ENCODE measurements around the gene PRR22. TPM values are rescaled to one million over a fixed set of nuclear protein-coding genes. Genes with fewer than 3 reads are reported as not detected.
"Not testable (repeated sequence)": the region's sequence is repeated elsewhere in the genome, so short reads cannot be mapped to it uniquely, and the experiment has no call there.

Gene PRR22
- total and polyA plus RNA-seq, 7 experiments from 2014 or later = 0.20 to 8.6 (median 6.1) TPM; not detected in 1

- ATAC-seq (no peak), DNase-seq (no peak)
- ChIA-PET CTCF (no interaction called here), POLR2A (no interaction called here)
- no peaks in the 10 kb centered on the region for H3K27me3 ChIP-seq (ENCODE audit: control insufficient read depth in 2 of 2, insufficient read depth in 2 of 2, low read length in 2 of 2)
- H3K36me3 Mint-ChIP-seq = no peaks in the 10 kb centered on the region
- no peak overlapping the region for H3K4me3 Mint-ChIP-seq
- no peak overlapping the region for H3K4me3 ChIP-seq (ENCODE audit: low read length)
- no peak overlapping the region for H3K27ac ChIP-seq (ENCODE audit: low read depth, low read length)
- peaks cover 0 to 17% (median 0%) of the 10 kb centered on the region in 5 donors for H3K27me3 Mint-ChIP-seq
- peaks cover 0 to 2% (median 0%) of the 10 kb centered on the region in 7 donors for H3K4me1 Mint-ChIP-seq
- H3K27ac Mint-ChIP-seq = no peak overlapping the region
- H3K9me3 ChIP-seq (ENCODE audit: control insufficient read depth in 2 of 3, low read length in 3 of 3) = no peaks in the 10 kb centered on the region
- H3K9me3 Mint-ChIP-seq = no peaks in the 10 kb centered on the region
- intact Hi-C loops (cut with micrococcal nuclease) = no loop called here
- H3K36me3 ChIP-seq (ENCODE audit: control insufficient read depth in 2 of 3, insufficient read depth in 3 of 3, low read length in 3 of 3) = no peaks in the 10 kb centered on the region
- H3K4me1 ChIP-seq (ENCODE audit: control insufficient read depth in 2 of 2, insufficient read depth in 2 of 2, low read length in 2 of 2) = no peaks in the 10 kb centered on the region
These were observed 32.8 kb downstream of the PRR22 start for GRCh38 chr19:5751709-5752108.

GRCh38 chr19:5749505-5749904, 35.0 kb downstream of the PRR22 start:
- H3K27ac ChIP-seq (ENCODE audit: low read depth, low read length) = no peak overlapping the region
- H3K4me3 ChIP-seq (ENCODE audit: low read length) = no peak overlapping the region
- H3K36me3 ChIP-seq (ENCODE audit: control insufficient read depth in 2 of 3, insufficient read depth in 3 of 3, low read length in 3 of 3) = no peaks in the 10 kb centered on the region
- intact Hi-C loops (cut with micrococcal nuclease) = no loop called here
- ChIA-PET CTCF (no interaction called here), POLR2A (no interaction called here)
- no peak overlapping the region for H3K4me3 Mint-ChIP-seq
- H3K27me3 Mint-ChIP-seq = peaks cover 0 to 17% (median 0%) of the 10 kb centered on the region in 5 donors
- H3K4me1 Mint-ChIP-seq = peaks cover 0 to 2% (median 0%) of the 10 kb centered on the region in 7 donors
- H3K27me3 ChIP-seq (ENCODE audit: control insufficient read depth in 2 of 2, insufficient read depth in 2 of 2, low read length in 2 of 2) = no peaks in the 10 kb centered on the region
- no peaks in the 10 kb centered on the region for H3K36me3 Mint-ChIP-seq
- no peak for ATAC-seq
- H3K4me1 ChIP-seq (ENCODE audit: control insufficient read depth in 2 of 2, insufficient read depth in 2 of 2, low read length in 2 of 2) = no peaks in the 10 kb centered on the region
- no peaks in the 10 kb centered on the region for H3K9me3 Mint-ChIP-seq
- no peaks in the 10 kb centered on the region for H3K9me3 ChIP-seq (ENCODE audit: control insufficient read depth in 2 of 3, low read length in 3 of 3)
- no peak for DNase-seq
- H3K27ac Mint-ChIP-seq = no peak overlapping the region

- H3K4me1 Mint-ChIP-seq; ATAC-seq; H3K4me3 Mint-ChIP-seq; H3K4me3 ChIP-seq (ENCODE audit: low read length); H3K9me3 ChIP-seq (ENCODE audit: control insufficient read depth in 2 of 3, low read length in 3 of 3); DNase-seq; H3K9me3 Mint-ChIP-seq; H3K4me1 ChIP-seq (ENCODE audit: control insufficient read depth in 2 of 2, insufficient read depth in 2 of 2, low read length in 2 of 2); H3K27me3 ChIP-seq (ENCODE audit: control insufficient read depth in 2 of 2, insufficient read depth in 2 of 2, low read length in 2 of 2); POLR2A ChIA-PET; H3K27ac Mint-ChIP-seq; CTCF ChIA-PET; H3K27ac ChIP-seq (ENCODE audit: low read depth, low read length); H3K36me3 Mint-ChIP-seq; H3K36me3 ChIP-seq (ENCODE audit: control insufficient read depth in 2 of 3, insufficient read depth in 3 of 3, low read length in 3 of 3); intact Hi-C loops (cut with micrococcal nuclease): not testable (repeated sequence)
- H3K27me3 Mint-ChIP-seq = peaks cover 0 to 15% (median 0%) of the 10 kb centered on the region in 5 donors
These were observed 35.6 kb downstream of the PRR22 start for GRCh38 chr19:5748920-5749319.

- DNase-seq; H3K27ac Mint-ChIP-seq; H3K27me3 Mint-ChIP-seq; H3K9me3 Mint-ChIP-seq; intact Hi-C loops (cut with micrococcal nuclease); H3K36me3 ChIP-seq (ENCODE audit: control insufficient read depth in 2 of 3, insufficient read depth in 3 of 3, low read length in 3 of 3); H3K4me3 ChIP-seq (ENCODE audit: low read length); CTCF ChIA-PET; ATAC-seq; H3K4me1 ChIP-seq (ENCODE audit: control insufficient read depth in 2 of 2, insufficient read depth in 2 of 2, low read length in 2 of 2); H3K27me3 ChIP-seq (ENCODE audit: control insufficient read depth in 2 of 2, insufficient read depth in 2 of 2, low read length in 2 of 2); H3K9me3 ChIP-seq (ENCODE audit: control insufficient read depth in 2 of 3, low read length in 3 of 3); H3K4me1 Mint-ChIP-seq; H3K4me3 Mint-ChIP-seq; H3K36me3 Mint-ChIP-seq; POLR2A ChIA-PET; H3K27ac ChIP-seq (ENCODE audit: low read depth, low read length): not testable (repeated sequence)
These were observed 39.5 kb downstream of the PRR22 start for GRCh38 chr19:5744999-5745398.

GRCh38 chr19:5743630-5744029, 40.9 kb downstream of the PRR22 start:
- Mint-ChIP-seq H3K36me3 (no peaks in the 10 kb centered on the region), H3K4me1 (no peaks in the 10 kb centered on the region), H3K9me3 (peaks cover 0 to 4% (median 0%) of the 10 kb centered on the region in 11 donors), H3K27ac (no peak overlapping the region), H3K4me3 (no peak overlapping the region), H3K27me3 (peaks cover 0 to 4% (median 0%) of the 10 kb centered on the region in 5 donors)
- no peak for ATAC-seq
- intact Hi-C loops (cut with micrococcal nuclease) = no loop called here
- no peaks in the 10 kb centered on the region for H3K9me3 ChIP-seq (ENCODE audit: control insufficient read depth in 2 of 3, low read length in 3 of 3)
- H3K4me3 ChIP-seq (ENCODE audit: low read length) = no peak overlapping the region
- CTCF ChIA-PET = no interaction called here
- POLR2A ChIA-PET = no interaction called here
- no peaks in the 10 kb centered on the region for H3K27me3 ChIP-seq (ENCODE audit: control insufficient read depth in 2 of 2, insufficient read depth in 2 of 2, low read length in 2 of 2)
- H3K36me3 ChIP-seq (ENCODE audit: control insufficient read depth in 2 of 3, insufficient read depth in 3 of 3, low read length in 3 of 3) = no peaks in the 10 kb centered on the region
- no peaks in the 10 kb centered on the region for H3K4me1 ChIP-seq (ENCODE audit: control insufficient read depth in 2 of 2, insufficient read depth in 2 of 2, low read length in 2 of 2)
- no peak for DNase-seq
- H3K27ac ChIP-seq (ENCODE audit: low read depth, low read length) = no peak overlapping the region

GRCh38 chr19:5742051-5742450, 42.5 kb downstream of the PRR22 start:
- Mint-ChIP-seq H3K27me3 (peaks cover 0 to 4% (median 0%) of the 10 kb centered on the region in 5 donors), H3K4me1 (no peaks in the 10 kb centered on the region), H3K27ac (peak overlapping the region in 1 of 9 donors; percentile 51), H3K9me3 (peaks cover 0 to 4% (median 0%) of the 10 kb centered on the region in 11 donors), H3K36me3 (no peaks in the 10 kb centered on the region), H3K4me3 (no peak overlapping the region)
- ChIA-PET CTCF (no interaction called here), POLR2A (no interaction called here)
- H3K36me3 ChIP-seq (ENCODE audit: control insufficient read depth in 2 of 3, insufficient read depth in 3 of 3, low read length in 3 of 3) = no peaks in the 10 kb centered on the region
- intact Hi-C loops (cut with micrococcal nuclease) = no loop called here
- no peaks in the 10 kb centered on the region for H3K27me3 ChIP-seq (ENCODE audit: control insufficient read depth in 2 of 2, insufficient read depth in 2 of 2, low read length in 2 of 2)
- no peaks in the 10 kb centered on the region for H3K9me3 ChIP-seq (ENCODE audit: control insufficient read depth in 2 of 3, low read length in 3 of 3)
- DNase-seq (no peak), ATAC-seq (no peak)
- H3K27ac ChIP-seq (ENCODE audit: low read depth, low read length) = no peak overlapping the region
- no peaks in the 10 kb centered on the region for H3K4me1 ChIP-seq (ENCODE audit: control insufficient read depth in 2 of 2, insufficient read depth in 2 of 2, low read length in 2 of 2)
- no peak overlapping the region for H3K4me3 ChIP-seq (ENCODE audit: low read length)

- Mint-ChIP-seq H3K27me3 (peaks cover 0 to 6% (median 3%) of the 10 kb centered on the region in 5 donors), H3K36me3 (no peaks in the 10 kb centered on the region), H3K4me1 (no peaks in the 10 kb centered on the region), H3K4me3 (no peak overlapping the region), H3K27ac (no peak overlapping the region), H3K9me3 (peaks cover 0 to 4% (median 0%) of the 10 kb centered on the region in 11 donors)
- ATAC-seq (no peak), DNase-seq (no peak)
- H3K36me3 ChIP-seq (ENCODE audit: control insufficient read depth in 2 of 3, insufficient read depth in 3 of 3, low read length in 3 of 3) = no peaks in the 10 kb centered on the region
- intact Hi-C loops (cut with micrococcal nuclease) = no loop called here
- H3K27me3 ChIP-seq (ENCODE audit: control insufficient read depth in 2 of 2, insufficient read depth in 2 of 2, low read length in 2 of 2) = no peaks in the 10 kb centered on the region
- ChIA-PET POLR2A (no interaction called here), CTCF (no interaction called here)
- H3K4me1 ChIP-seq (ENCODE audit: control insufficient read depth in 2 of 2, insufficient read depth in 2 of 2, low read length in 2 of 2) = no peaks in the 10 kb centered on the region
- no peaks in the 10 kb centered on the region for H3K9me3 ChIP-seq (ENCODE audit: control insufficient read depth in 2 of 3, low read length in 3 of 3)
- H3K27ac ChIP-seq (ENCODE audit: low read depth, low read length) = no peak overlapping the region
- no peak overlapping the region for H3K4me3 ChIP-seq (ENCODE audit: low read length)
These were observed 46.1 kb downstream of the PRR22 start for GRCh38 chr19:5738423-5738822.
